GF-D8 (cell line): ENCODE data around the gene SAMD8.
"Not testable (repeated sequence)": the region's sequence is repeated elsewhere in the genome, so short reads cannot be mapped to it uniquely, and the experiment has no call there.

Source experiments
- DNase-seq: peaks from one replicate; lab custom pipeline; 2025; lab: John Stamatoyannopoulos, UW

Gene SAMD8

DNA sequence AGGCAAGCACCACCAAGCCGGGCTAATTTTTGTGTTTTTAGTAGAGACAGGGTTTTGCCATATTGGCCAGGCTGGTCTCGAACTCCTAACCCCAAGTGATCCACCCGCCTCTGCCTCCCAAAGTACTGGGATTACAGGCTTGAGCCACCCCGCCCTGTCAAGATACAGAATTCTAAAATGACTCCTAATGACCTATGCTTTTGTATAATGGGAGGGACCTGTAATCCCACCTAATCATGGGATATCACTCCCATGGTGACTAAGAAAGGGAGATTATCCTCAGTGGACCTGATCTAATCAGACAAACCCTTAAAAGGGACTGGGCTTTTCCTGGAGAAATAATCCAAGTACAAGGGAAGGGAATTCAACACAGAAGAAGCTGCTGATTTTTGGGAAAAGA, 28.8 kb downstream of the SAMD8 start:
- no peak for DNase-seq

DNA sequence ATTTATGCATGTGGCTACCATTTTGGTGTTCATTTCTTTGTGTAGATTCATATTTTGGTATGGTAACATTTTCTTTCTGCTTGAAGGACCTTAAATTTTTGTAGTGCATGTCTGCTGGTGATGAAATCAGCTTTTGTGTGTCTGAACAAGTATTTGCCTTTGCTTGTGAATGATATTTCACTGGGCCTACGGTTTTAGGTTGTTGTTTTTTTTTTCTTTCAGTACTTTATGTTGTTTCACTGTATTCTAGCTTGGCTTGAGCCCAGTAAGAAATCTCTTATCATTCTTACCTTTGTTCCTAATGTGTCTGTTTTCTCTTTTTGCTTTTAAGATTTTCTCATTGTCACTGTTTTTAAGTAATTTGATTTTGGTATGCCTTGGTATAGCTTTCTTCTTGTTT, 31.9 kb downstream of the SAMD8 start:
- DNase-seq = no peak

- no peak for DNase-seq
These were observed 34.1 kb downstream of the SAMD8 start for GRCh38 chr10:75145590-75145989.

DNA sequence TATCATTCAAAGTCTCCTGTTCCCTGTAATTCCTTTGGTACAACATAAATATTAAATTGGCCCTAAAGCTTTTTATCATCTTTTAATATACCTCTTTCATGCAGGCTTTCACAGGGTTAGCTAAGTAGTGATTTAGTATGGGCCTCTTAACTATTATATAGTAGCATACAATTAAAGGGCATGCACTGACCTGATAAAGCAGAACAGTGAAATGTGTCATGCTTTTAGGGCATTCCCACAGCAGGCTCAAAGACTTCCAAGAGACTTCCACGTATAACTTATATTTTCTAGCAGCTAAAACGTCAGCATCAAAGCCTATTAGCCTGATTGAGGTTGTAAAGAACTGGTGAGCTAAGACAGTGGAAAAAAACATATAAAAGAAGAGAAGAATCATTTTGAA, 35.3 kb downstream of the SAMD8 start:
- DNase-seq = no peak

DNA sequence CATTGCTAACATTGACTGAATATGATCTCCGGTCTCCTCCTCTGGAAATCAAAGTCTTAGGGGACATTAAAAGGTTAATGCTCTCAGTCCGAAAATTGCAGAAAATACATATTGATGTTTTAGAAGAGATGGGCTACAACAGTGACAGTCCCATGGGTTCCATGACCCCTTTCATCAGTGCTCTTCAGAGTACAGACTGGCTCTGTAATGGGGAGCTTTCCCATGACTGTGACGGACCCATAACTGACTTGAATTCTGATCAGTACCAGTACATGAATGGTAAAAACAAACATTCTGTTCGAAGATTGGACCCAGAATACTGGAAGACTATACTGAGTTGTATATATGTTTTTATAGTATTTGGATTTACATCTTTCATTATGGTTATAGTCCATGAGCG, 39.2 kb downstream of the SAMD8 start:
- no peak for DNase-seq

- no peak for DNase-seq
These were observed 48.1 kb downstream of the SAMD8 start for GRCh38 chr10:75159519-75159918.

DNA sequence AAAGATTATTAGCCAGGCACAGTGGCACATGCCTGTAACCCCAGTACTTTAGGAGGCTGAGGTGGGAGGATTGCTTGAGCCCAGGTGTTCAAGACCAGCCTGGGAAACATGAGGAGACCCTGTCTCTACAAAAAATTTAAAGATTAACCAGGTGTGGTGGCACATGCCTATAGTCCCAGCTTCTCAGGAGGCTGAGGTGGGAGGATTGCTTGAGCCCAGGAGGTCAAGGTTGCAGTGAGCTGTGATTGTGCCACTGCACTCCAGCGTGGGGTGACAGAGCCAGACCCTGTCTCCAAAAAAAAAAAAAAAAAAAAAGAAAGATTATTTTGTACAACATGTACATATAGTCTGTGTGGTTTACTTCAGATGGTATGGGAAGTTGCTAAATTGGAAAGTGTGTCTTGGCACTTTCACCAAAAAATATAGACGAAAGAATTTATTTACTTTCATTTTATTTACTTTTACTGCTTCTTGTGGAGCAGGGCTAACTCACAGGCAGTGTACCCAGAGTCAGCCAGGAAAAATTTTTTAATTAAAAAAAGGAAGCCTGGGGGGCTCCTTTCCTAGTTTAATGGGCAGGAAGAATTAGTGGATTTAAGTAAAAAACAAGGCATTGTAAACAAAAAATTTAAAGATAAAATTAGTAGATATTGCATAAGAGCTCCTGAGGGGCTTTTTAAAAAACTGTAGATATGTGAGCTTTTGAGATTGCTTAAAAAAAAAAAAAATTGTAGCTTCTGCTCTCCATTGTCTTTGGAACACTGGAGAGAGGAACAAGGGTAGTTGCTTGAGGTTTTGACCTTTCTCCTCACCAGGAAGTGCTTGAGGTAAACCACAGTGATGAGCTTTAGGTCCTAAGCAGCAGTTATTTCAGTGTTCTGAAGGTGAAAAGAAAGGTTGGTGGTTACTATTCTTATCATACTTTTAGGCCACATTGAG, 54.5 kb downstream of the SAMD8 start:
- DNase-seq = peak; percentile 77

DNA sequence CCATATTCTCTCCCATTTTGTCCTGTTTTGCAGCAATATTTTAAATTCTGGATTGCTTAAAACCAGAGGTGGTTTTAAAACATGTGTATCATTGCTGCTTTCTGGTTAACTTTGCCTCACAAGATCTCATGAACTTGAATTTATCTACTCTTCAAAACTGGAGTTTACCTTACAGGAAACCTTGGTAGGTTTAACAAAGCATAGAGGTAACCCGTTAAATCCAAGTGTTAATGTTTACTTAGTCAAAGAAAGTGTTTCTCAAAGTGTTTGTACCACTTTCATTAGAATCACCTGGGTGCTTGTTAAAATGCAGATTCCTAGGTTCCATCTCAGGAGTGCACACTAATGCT, 55.1 kb downstream of the SAMD8 start:
- DNase-seq = no peak

DNA sequence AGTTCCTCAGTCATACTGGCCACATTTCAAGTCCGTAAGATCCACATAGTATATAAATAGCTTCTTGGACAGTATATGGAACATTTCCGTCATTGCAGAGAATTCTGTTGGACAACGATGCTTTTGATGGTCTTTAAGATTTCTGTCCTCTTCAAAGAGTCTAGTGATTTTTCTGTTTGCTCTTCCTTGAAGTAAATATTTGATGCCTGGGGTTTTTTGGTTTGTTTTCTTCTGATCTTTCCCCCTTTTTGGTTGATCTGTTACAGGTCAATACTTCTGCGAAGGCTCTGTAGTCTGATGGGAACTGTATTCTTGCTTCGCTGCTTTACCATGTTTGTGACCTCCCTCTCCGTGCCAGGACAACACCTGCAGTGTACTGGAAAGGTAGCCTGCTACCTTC, 56.8 kb downstream of the SAMD8 start:
- no peak for DNase-seq

DNA sequence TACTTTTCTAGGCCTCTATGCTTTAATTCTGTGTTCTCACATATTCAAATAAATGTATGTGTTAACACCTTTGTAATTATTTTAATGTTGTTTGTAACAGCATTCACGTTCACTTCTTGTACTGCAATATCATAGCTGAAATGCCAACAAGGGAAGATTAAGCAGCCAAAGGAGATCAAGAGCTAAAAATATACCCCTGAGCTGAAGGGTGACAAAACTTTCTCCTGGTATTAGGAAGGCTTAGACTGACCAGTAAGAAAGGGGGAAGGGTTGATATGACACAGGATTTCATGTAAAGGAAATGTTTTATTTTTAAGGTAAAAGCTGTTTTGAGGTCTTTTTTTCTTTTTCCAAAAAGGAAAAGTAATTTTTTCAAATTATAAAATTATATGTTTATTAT, 58.8 kb downstream of the SAMD8 start:
- DNase-seq = no peak

GRCh38 chr10:75175046-75175445, 63.6 kb downstream of the SAMD8 start:
- DNase-seq = no peak

DNA sequence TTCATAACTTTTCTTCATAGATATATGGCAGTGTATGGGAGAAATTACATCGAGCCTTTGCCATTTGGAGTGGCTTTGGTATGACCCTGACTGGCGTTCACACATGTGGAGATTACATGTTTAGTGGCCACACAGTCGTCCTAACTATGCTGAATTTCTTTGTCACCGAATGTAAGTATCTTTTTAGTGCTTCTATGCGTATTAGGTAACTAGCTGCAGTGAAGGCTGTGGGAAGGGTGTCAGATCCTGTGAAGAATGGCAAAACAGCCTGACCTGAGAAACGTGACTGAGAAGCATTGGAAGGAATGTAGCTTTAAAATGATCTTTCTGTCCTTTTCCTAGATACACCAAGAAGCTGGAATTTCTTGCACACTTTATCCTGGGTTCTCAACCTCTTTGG, 64.6 kb downstream of the SAMD8 start:
- DNase-seq = no peak

DNA sequence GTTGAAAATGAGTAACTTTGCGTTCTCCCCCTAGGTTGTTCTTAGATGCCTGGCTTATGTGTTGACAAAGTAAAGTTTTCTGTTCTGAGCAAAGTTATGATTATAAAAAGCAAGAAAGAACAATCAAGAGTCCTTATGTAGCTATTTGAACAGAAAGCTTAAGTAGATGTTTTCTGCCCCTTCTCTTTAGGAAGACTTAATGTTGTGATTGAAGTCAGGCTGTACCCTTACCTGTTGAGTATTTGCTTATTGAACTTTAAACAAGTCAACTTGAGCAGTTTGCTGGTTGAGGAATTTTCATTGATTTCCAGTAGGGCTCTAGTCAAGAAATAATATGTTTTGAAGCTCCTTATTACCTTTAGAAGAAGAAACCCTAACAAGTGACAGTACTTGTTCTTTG, 65.3 kb downstream of the SAMD8 start:
- no peak for DNase-seq

DNA sequence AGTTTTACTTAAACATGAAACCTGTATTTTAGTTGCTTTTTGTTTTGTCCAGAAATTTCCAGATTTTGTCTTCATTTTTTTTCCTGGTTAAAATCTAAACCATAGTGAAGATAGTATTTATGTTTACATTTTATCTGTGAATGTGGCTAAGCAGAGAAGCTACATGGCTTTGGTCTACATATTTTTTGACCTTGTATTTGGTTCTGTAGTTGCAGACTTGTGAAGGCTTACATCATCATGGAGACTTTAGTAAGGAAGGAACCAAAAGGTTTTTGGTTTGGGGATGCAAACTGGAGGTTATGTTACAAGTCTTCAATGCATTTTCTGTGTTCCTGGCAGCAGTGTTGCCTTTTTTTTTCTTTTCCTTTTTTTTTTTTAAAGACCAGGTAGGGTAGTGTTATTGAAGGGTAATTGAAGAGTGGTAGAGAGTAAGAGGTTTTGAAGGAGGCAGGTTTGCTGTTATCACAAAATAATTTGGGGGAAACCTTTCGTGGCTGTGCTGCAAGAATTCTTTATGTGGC, 68.3 kb downstream of the SAMD8 start:
- no peak for DNase-seq

GRCh38 chr10:75180592-75180991, 69.1 kb downstream of the SAMD8 start:
- no peak for DNase-seq

DNA sequence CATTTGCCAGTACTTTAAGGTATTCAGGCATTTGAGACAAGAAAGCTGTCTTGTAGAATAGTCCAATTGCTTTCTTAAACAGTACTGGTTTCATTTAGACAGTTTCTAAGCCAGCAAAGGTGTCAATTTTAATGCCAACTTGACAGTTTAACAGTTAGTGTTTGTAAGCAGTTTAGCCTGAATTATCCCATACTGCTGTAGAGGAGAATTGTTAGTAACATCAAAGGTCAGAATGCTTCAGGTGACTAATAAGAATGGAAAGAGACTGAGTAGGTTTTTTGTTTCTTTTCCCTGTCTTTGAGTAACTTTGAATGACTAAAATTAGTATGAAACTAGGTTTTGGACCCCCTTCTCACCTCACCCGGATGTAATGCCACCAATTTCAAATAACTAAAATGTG, 69.6 kb downstream of the SAMD8 start:
- DNase-seq = no peak

DNA sequence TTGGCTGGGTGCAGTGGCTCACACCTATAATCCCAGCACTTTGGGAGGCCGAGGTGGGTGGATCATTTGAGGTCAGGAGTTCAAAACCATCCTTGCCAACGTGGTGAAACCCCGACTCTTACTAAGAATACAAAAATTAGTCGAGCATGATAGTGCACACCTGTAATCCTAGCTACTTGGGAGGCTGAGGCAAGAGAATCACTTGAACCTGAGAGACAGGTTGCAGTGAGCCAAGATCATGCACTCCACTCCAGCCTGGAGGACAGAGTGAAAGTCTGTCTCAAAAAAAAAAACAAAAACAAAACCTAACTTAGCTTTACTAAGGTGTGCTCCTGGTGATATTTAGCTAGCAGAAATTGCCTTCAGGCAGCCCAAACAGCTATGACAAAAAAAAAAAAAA, 74.9 kb downstream of the SAMD8 start:
- DNase-seq = no peak

- DNase-seq = no peak
These were observed 76.5 kb downstream of the SAMD8 start for GRCh38 chr10:75187961-75188426.

GRCh38 chr10:75188522-75188921, 77.1 kb downstream of the SAMD8 start:
- not testable (repeated sequence) for DNase-seq

DNA sequence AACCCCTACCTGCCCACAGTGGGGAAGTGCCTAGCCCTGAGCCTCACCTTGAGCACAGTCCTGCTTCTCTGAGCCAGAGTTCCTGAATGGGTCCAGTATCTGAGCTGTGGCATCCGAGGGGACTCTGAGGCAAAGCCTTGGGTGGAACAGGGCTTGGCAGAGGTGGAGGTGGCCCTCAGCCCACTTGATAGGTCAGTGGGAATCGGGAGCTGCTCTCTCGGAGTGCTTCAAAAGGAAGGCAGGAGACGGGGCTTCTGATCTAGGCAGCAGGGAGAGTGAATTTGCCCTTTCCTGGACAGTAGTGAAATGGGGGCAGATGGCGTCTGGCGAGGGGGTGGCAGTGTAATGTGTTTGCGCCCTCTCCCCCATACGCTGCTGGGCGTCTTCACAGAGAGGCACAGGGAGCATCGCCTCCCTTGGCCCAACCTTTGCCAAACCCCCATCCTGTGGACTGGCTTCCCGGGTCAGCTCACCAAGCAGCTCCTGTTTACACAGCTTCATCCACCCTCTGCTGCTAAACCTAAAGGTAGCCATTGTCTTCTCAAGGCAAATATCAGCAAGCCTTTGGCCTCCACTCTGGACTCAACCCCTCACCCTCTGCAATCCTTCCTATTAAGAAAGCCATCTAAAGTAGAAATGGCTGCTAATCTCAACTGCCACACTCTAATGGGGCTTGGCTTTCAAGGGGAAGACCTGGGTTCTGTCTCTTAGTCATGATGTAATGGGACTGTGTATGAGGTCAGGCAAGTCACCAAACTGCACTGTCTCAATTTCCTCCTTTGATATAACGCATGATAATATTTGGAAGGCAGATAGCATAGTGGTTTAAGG, 78.0 kb downstream of the SAMD8 start:
- no peak for DNase-seq

GRCh38 chr10:75191821-75192568, 80.5 kb downstream of the SAMD8 start:
- no peak for DNase-seq

GRCh38 chr10:75194625-75195024, 83.2 kb downstream of the SAMD8 start:
- not testable (repeated sequence) for DNase-seq
